Effector memory CD8-positive, alpha-beta T cell (primary cell): ENCODE results near the gene TFDP1.

Experiments
- ATAC-seq: fragments of 150-1000 bp; cut with Tn5 transposase; replicated peaks from 2 replicates; pipeline ENCODE4 v1.10.0; 2021; ENCODE audit warnings: mild to moderate bottlenecking, moderate library complexity
- DNase-seq, 3 experiments: peaks; one replicate each; pipeline ENCODE4 v3.0.0; 2021
- H3K27ac Mint-ChIP-seq, 2 donors: one replicate each; pipeline ENCODE4 v1.8.0; 2022; ENCODE audit warnings: mild to moderate bottlenecking in 2 of 2, mixed read lengths in 2 of 2, moderate library complexity in 2 of 2
- H3K27me3 Mint-ChIP-seq, 2 donors: one replicate each; pipeline ENCODE4 v1.8.0; 2022; ENCODE audit warnings: mixed read lengths in 2 of 2
- H3K36me3 Mint-ChIP-seq: one replicate; pipeline ENCODE4 v1.8.0; 2022; ENCODE audit warnings: mild to moderate bottlenecking, moderate library complexity, mixed read lengths; ENCODE audit not compliant: insufficient read depth
- H3K4me1 Mint-ChIP-seq, 2 donors: one replicate each; pipeline ENCODE4 v1.8.0; 2022; ENCODE audit warnings: low read depth in 2 of 2, mixed read lengths in 2 of 2
- H3K4me3 Mint-ChIP-seq, 2 donors: one replicate each; pipeline ENCODE4 v1.8.0; 2022; ENCODE audit warnings: mild to moderate bottlenecking in 2 of 2, mixed read lengths in 2 of 2, moderate library complexity in 2 of 2
- H3K9me3 Mint-ChIP-seq, 2 donors: one replicate each; pipeline ENCODE4 v1.8.0; 2022; ENCODE audit warnings: mixed read lengths in 2 of 2

Gene TFDP1

DNA sequence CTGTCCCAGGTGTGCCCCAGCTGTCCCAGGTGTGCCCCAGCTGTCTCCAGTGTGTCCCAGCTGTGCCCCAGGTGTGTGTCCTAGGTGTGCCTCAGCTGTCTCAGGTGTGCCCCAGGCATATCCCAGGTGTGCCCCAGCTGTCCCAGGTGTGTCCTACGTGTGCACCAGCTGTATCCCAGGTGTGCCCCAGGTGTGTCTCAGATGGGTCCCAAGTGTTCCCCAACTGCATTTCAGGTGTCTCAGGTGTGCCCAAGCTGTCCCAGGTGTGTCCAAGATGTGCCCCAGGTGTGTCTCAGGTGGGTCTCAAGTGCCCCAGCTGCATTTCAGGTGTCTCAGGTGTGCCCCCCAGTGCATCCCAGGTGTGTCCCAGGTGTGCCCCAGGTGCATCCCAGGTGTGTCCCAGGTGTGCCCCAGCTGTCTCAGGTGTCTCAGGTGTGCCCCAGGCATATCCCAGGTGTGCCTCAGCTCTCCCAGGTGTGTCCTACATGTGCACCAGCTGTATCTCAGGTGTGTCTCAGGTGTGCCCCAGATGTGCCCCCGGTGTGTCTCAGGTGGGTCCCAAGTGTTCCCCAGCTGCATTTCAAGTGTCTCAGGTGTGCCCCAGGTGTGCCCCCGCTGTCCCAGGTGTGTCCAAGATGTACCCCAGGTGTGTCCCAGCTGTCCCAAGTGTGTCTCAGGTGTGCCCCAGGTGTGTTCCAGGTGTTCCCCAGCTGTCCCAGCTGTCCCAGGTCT, 81.2 kb downstream of the TFDP1 start:
- Mint-ChIP-seq H3K4me1 (no peaks in the 10 kb centered on the region), H3K9me3 (peaks cover 2 to 9% of the 10 kb centered on the region in 2 donors), H3K4me3 (no peak overlapping the region), H3K27ac (no peak overlapping the region), H3K27me3 (peaks cover 0 to 25% of the 10 kb centered on the region in 2 donors), H3K36me3 (no peaks in the 10 kb centered on the region)
- ATAC-seq (no peak), DNase-seq (no peak)

DNA sequence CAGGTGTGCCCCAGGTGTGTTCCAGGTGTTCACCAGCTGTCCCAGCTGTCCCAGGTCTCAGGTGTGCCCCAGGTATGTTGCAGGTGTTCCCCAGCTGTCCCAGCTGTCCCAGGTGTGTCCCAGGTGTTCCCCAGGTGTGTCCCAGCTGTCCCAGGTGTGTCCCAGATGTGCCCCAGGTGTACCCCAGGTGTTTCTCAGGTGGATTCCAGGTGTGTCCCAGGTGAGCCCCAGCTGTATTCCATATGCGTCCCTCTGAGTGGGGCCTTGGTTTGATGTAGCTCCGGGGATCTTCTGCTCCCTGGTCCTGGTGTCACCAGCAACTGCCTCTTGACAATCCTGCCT, 81.7 kb downstream of the TFDP1 start:
- H3K4me3 Mint-ChIP-seq, result no peak overlapping the region
- ATAC-seq, result no peak
- DNase-seq, result no peak
- no peaks in the 10 kb centered on the region for H3K36me3 Mint-ChIP-seq
- peaks cover 0 to 25% of the 10 kb centered on the region in 2 donors for H3K27me3 Mint-ChIP-seq
- peaks cover 0 to 3% of the 10 kb centered on the region in 2 donors for H3K9me3 Mint-ChIP-seq
- no peak overlapping the region for H3K27ac Mint-ChIP-seq
- no peaks in the 10 kb centered on the region for H3K4me1 Mint-ChIP-seq

DNA sequence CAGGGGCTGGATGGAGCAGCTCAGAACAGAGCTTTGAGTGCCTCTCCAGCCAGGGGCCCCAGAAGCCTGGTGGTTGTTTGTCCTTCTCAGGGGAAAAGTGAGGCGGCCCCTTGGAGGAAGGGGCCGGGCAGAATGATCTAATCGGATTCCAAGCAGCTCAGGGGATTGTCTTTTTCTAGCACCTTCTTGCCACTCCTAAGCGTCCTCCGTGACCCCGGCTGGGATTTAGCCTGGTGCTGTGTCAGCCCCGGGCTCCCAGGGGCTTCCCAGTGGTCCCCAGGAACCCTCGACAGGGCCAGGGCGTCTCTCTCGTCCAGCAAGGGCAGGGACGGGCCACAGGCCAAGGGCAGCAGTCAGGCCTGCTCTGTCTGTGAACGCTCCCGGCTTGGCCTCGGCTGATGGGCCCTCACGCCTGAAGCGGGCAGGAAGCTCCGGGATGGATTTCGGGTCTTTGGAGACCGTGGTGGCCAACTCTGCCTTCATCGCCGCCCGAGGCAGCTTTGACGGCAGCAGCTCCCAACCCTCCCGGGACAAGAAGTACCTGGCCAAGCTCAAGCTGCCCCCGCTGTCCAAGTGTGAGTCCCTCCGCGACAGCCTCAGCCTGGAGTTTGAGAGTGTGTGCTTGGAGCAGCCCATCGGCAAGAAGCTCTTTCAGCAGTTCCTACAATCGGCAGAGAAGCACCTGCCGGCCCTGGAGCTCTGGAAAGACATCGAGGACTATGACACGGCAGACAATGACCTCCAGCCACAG, 82.6 kb downstream of the TFDP1 start, which contains the start of gene GRK1:
Gene GRK1 (plus strand): TSS at position 269 of the 751 bp plus-strand sequence. CDS start 168 bp downstream, at position 437.
- ATAC-seq (no peak), DNase-seq (no peak)
- Mint-ChIP-seq H3K27ac (no peak within 1 kb of the TSS), H3K4me3 (no peak within 1 kb of the TSS), H3K36me3 (peaks cover 1% of the 10 kb centered on the region), H3K27me3 (peaks cover 0 to 25% of the 10 kb centered on the region in 2 donors), H3K4me1 (peaks cover under 1 to 1% of the 10 kb centered on the region in 2 donors), H3K9me3 (no peaks in the 10 kb centered on the region)

DNA sequence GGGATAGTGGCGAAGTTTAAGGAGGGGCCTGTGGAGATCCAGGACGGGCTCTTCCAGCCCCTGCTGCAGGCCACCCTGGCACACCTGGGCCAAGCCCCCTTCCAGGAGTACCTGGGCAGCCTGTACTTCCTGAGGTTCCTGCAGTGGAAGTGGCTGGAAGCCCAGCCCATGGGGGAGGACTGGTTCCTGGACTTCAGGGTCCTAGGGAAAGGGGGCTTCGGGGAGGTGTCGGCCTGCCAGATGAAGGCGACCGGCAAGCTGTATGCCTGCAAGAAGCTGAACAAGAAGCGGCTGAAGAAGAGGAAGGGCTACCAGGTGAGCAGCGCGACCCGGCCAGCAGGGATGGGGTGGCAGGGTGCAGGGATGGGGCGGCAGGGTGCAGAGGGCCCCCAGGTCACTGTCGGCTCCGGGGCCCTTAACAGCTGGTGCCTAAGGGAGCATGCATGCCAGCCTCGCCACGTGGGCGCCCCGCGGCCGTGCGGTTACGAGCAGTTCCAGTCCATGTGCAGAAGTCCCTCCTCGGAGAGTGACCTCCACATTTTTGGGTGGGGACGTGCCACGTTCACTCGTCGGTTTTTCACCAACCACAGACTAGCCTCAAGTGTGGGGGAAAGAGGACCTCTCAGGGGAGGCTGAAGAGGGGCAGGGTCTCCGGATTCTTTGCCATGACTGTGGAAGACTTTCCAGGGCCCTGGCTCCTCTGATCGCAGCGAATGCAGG, 83.4 kb downstream of the TFDP1 start:
- peaks cover 0 to 25% of the 10 kb centered on the region in 2 donors for H3K27me3 Mint-ChIP-seq
- H3K27ac Mint-ChIP-seq, result no peak overlapping the region
- H3K4me3 Mint-ChIP-seq, result no peak overlapping the region
- peaks cover 3 to 5% of the 10 kb centered on the region in 2 donors for H3K4me1 Mint-ChIP-seq
- H3K9me3 Mint-ChIP-seq, result peaks cover 0 to 2% of the 10 kb centered on the region in 2 donors
- H3K36me3 Mint-ChIP-seq, result peaks cover 4% of the 10 kb centered on the region
- DNase-seq (no peak), ATAC-seq (no peak)

DNA sequence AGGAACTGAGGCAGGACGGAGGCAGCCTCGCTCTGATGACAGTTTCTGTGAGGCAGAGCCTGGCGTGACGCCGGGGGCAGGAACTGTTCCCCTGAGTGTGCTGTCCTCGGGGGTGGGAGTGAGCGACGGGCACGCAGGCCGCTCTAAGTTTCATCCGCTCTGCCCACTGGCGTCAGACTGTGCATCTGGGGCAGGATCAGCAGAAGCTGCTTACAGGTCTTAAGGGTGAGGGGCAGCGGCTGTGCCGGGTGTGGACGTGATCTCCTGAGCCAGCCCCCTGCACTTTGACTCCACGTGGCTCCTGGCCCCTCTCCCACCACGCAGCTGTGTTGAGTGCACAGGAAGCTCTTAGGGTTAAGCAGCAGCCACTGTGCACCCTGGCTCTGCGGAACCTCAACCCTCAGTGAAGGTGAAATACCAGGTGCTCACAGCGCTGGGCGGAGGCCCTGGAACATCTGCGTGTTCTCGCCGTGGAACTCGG, 84.0 kb downstream of the TFDP1 start:
- Mint-ChIP-seq H3K9me3 (peaks cover 0 to 2% of the 10 kb centered on the region in 2 donors), H3K4me1 (peaks cover 3 to 5% of the 10 kb centered on the region in 2 donors), H3K36me3 (peaks cover 4% of the 10 kb centered on the region), H3K27me3 (peaks cover 0 to 25% of the 10 kb centered on the region in 2 donors), H3K27ac (no peak overlapping the region), H3K4me3 (no peak overlapping the region)
- ATAC-seq, result no peak
- no peak for DNase-seq

DNA sequence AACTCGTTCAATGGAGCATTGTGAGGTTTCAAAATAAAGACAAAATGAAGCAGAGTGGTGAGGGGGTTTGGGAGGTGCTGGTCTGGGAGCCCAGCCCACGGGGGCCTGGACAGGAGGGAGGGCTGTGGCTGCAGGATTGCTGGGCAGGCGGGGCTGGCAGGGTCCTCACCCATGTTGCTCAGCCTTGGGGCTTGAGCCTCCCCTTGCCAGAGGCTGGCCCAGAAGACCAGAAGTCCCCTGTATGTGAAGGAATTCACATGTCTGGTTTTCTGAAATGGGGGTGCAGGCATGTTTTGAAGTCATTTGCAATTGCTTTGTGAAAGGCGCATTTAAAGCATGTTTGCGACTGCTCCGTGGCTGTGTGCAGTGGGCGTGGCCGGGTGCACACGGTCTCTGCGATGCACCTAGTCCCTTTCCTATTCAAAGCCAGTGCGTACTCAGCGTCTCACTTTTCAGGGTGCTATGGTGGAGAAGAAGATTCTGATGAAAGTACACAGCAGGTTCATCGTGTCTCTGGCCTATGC, 84.7 kb downstream of the TFDP1 start:
- Mint-ChIP-seq H3K4me3 (no peak overlapping the region), H3K9me3 (peaks cover 0 to 2% of the 10 kb centered on the region in 2 donors), H3K4me1 (peaks cover 3 to 5% of the 10 kb centered on the region in 2 donors), H3K27me3 (peaks cover 0 to 18% of the 10 kb centered on the region in 2 donors), H3K27ac (no peak overlapping the region), H3K36me3 (peaks cover 4% of the 10 kb centered on the region)
- DNase-seq, result no peak
- ATAC-seq, result no peak

DNA sequence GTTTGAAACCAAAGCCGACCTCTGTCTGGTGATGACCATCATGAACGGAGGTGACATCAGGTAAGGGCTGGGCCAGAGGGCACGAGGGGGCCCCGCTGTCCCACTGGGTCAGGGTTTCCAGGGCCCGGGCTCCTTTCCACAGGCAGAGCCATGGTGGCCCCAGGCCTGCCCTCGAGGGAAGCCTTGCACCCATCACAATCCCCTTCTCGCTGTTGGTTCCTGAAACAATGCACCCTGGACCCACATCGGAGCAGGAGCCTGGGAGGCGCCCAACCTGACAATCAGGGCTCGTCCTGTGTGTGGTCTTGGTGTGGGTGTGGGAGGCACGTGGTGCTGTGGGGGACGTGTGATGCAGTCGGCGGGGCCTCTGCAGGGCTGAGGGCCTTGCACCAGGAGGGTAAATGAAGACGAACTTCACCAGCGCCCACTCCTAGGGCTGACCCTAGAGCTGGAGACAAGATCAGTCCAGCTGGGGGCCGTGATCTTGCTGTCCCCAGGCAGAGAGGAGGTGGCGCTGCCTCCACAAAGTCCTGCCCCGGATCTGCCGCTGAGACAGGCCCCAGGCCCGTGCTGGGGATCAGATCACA, 85.3 kb downstream of the TFDP1 start:
- H3K4me1 Mint-ChIP-seq, result peaks cover 3 to 5% of the 10 kb centered on the region in 2 donors
- H3K27me3 Mint-ChIP-seq, result peaks cover 0 to 14% of the 10 kb centered on the region in 2 donors
- H3K9me3 Mint-ChIP-seq, result peaks cover 0 to 2% of the 10 kb centered on the region in 2 donors
- no peak overlapping the region for H3K4me3 Mint-ChIP-seq
- peaks cover 4% of the 10 kb centered on the region for H3K36me3 Mint-ChIP-seq
- ATAC-seq, result no peak
- H3K27ac Mint-ChIP-seq, result no peak overlapping the region
- no peak for DNase-seq

DNA sequence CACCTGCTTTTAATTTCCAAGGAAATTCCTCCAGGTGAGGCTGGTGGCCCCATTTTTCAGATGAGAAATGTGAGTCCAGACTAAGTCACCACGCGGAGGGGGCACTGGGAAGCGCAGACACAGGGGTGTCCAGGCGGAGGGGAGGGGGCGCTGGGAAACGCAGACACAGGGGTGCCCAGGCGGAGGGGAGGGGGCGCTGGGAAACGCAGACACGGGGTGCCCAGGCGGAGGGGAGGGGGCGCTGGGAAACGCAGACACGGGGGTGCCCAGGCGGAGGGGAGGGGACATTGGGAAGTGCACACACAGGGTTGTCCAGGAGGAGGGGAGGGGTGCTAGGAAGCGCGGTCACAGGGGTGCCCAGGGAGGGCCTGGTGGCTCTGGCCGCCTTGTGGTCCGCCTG, 86.0 kb downstream of the TFDP1 start:
- H3K27ac Mint-ChIP-seq, result no peak overlapping the region
- peaks cover 0 to 14% of the 10 kb centered on the region in 2 donors for H3K27me3 Mint-ChIP-seq
- H3K9me3 Mint-ChIP-seq, result peaks cover 0 to 2% of the 10 kb centered on the region in 2 donors
- peaks cover 4% of the 10 kb centered on the region for H3K36me3 Mint-ChIP-seq
- ATAC-seq, result no peak
- H3K4me3 Mint-ChIP-seq, result no peak overlapping the region
- peaks cover 3 to 5% of the 10 kb centered on the region in 2 donors for H3K4me1 Mint-ChIP-seq
- no peak for DNase-seq

DNA sequence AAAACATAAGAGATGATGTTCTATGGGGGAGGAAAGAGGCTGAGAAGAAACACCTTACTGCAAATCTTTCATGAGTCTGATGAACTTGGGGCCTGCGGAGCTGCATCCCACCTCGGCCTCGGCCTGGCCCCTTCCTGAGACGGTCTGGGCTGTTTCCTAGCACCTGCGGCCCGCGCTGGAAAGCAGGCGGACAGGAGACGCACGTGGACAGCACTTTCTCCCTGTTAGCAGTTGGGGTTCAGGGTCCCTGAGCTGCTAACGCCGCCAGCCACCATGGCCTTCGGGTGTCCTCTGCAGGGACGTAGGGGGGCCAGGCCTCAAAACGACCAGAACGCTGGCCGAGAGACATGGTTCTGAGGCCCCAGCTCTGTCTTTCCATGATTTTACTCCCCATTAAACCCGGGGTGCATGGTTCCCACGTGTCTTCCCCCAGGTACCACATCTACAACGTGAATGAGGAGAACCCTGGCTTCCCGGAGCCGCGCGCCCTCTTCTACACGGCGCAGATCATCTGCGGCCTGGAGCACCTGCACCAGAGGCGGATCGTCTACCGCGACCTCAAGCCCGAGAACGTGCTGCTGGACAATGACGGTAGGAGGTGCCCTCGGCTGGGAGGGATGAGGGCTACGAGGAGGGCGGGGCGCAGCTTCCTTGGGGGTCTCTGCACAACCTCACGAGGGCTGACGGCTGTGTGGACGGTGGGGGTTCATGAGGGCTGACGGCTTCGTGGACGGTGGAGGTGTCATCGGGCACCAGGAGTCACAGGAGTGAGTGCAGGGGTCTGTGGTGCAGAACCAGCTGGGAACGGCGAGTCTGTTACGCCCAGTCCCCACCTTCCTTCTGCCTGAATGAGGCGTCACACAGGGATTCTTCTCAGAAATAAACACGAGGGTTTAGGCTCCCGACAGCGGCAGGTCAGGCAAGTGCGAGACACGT, 86.8 kb downstream of the TFDP1 start:
- Mint-ChIP-seq H3K36me3 (peaks cover 4% of the 10 kb centered on the region), H3K4me1 (peaks cover 3 to 5% of the 10 kb centered on the region in 2 donors), H3K9me3 (peaks cover 0 to 2% of the 10 kb centered on the region in 2 donors), H3K27me3 (peaks cover 0 to 14% of the 10 kb centered on the region in 2 donors), H3K4me3 (no peak overlapping the region), H3K27ac (no peak overlapping the region)
- DNase-seq (no peak), ATAC-seq (no peak)

DNA sequence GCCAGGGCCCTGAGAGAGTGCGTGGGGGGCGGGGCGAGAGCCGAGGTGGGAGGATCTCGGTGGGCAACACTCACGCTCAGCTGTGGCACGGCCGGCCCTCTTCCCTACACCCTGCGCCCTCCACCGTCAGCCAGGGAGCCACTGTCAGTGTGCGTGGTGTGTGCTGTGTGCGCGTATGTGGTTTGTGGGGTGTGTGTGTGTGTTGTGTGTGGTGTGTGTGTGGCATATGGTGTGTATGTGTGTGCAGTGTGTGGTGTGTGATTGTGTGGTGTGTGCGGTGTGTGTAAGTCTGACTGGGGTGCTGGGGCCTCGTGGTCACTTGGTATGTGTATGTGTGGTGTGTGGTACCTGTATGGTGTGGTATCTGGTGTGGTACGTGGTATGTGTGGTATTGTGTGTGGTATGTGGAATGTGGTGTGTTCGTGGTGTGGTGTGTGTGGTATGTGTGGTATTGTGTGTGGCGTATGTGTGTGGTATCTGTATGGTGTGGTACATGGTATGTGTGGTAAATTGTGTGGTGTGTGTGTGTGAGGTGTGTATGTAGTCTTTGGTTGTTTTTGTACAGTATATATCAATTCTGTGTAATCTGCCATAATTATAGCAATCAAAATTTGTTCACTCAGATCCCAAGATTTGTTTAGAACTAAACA, 87.6 kb downstream of the TFDP1 start:
- Mint-ChIP-seq H3K27me3 (peaks cover 0 to 14% of the 10 kb centered on the region in 2 donors), H3K36me3 (peaks cover 4% of the 10 kb centered on the region), H3K4me1 (peaks cover 3 to 5% of the 10 kb centered on the region in 2 donors), H3K27ac (peak overlapping the region in 1 of 2 donors; percentile 2), H3K4me3 (no peak overlapping the region), H3K9me3 (peaks cover 0 to 2% of the 10 kb centered on the region in 2 donors)
- DNase-seq, result no peak
- ATAC-seq, result peak; percentile 21
